Loucy (cell line): ENCODE data around the gene BCAS4.

Source experiments
- H2AFZ ChIP-seq: fragments of 200-600 bp; sonication (generic); 2 replicates; pipeline ENCODE4 v1.6.0; 2016; ENCODE audit warnings: antibody characterized with exemption, mild to moderate bottlenecking, low read length, moderate library complexity
- H3F3A ChIP-seq: fragments of 200-600 bp; 2 replicates; pipeline ENCODE4 v1.6.0; 2016; ENCODE audit warnings: antibody characterized with exemption, low read depth, mild to moderate bottlenecking
- H3K27me3 ChIP-seq: fragments of 200-600 bp; sonication (generic); 2 replicates; pipeline ENCODE4 v1.6.1; 2014; ENCODE audit warnings: low read length, mild to moderate bottlenecking; ENCODE audit not compliant: insufficient read depth, poor library complexity, severe bottlenecking
- H3K36me3 ChIP-seq: fragments of 200-600 bp; sonication (generic); 2 replicates; pipeline ENCODE4 v1.6.1; 2016; ENCODE audit warnings: low read length; ENCODE audit not compliant: insufficient read depth
- H3K4me1 ChIP-seq: fragments of 200-600 bp; sonication (generic); 2 replicates; pipeline ENCODE4 v1.5.1; 2014; ENCODE audit warnings: low read length, mild to moderate bottlenecking; ENCODE audit not compliant: insufficient read depth, poor library complexity, severe bottlenecking
- H3K4me2 ChIP-seq: fragments of 200-600 bp; sonication (generic); 2 replicates; pipeline ENCODE4 v1.6.0; 2014; ENCODE audit warnings: antibody characterized with exemption, low read length, low read depth, mild to moderate bottlenecking; ENCODE audit not compliant: poor library complexity, severe bottlenecking
- H3K4me3 ChIP-seq: fragments of 200-600 bp; sonication (generic); 2 replicates; pipeline ENCODE4 v1.5.1; 2014; ENCODE audit warnings: low read length, mild to moderate bottlenecking, mixed read lengths; ENCODE audit not compliant: poor library complexity, severe bottlenecking
- H3K79me2 ChIP-seq: fragments of 200-600 bp; sonication (generic); 2 replicates; pipeline ENCODE4 v1.6.1; 2014; ENCODE audit warnings: low read length; ENCODE audit not compliant: insufficient read depth
- H3K9ac ChIP-seq: fragments of 200-600 bp; sonication (generic); 2 replicates; pipeline ENCODE4 v1.6.0; 2014; ENCODE audit warnings: mild to moderate bottlenecking, low read depth, low read length, moderate library complexity; ENCODE audit not compliant: poor library complexity, severe bottlenecking
- H3K9me2 ChIP-seq: fragments of 200-600 bp; sonication (generic); replicated peaks from 2 replicates; pipeline ENCODE4 v1.6.1; 2016; ENCODE audit warnings: low read depth, low read length, mixed read lengths
- H3K9me3 ChIP-seq: fragments of 200-600 bp; sonication (generic); 2 replicates; pipeline ENCODE4 v1.6.1; 2014; ENCODE audit warnings: mild to moderate bottlenecking, antibody characterized with exemption, low read length, low read depth; ENCODE audit not compliant: insufficient read depth
- H4K20me1 ChIP-seq: fragments of 200-600 bp; sonication (generic); 2 replicates; pipeline ENCODE4 v1.6.0; 2014; ENCODE audit warnings: antibody characterized with exemption, low read length, mild to moderate bottlenecking; ENCODE audit not compliant: insufficient read depth, poor library complexity, severe bottlenecking
- CTCF ChIP-seq: fragments of 200-600 bp; sonication (generic); conservative IDR thresholded peaks from 2 replicates; pipeline ENCODE4 v1.5.1; 2014; ENCODE audit warnings: mild to moderate bottlenecking, antibody characterized with exemption, low read length
- EZH2phosphoT487 ChIP-seq: fragments of 200-600 bp; IDR thresholded peaks from 2 replicates; pipeline ENCODE4 v1.6.1; 2018; ENCODE audit warnings: antibody characterized with exemption, mild to moderate bottlenecking, moderate library complexity, borderline replicate concordance

BCAS4 gene

DNA sequence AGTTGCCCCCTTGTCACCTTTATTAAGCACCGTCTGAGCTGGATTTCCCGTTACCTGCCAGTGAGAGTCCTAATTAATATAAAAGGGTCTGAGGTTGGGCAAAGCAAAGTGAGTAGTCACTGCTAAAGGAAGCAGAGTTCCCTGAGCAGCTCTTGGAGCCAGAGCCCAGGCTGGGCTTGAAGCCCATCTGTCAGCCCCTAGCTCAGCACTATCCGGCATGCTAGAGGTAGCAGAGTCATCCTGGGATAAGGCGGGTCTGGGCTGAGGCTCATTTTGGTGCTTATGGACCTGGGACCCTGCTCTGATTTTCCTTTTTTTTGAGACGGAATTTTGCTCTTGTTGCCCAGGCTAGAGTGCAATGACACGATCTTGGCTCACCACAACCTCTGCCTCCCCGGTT, 90.2 kb downstream of the BCAS4 start:
- Histone ChIP-seq H4K20me1 (no peaks in the 10 kb centered on the region), H3K4me1 (no peaks in the 10 kb centered on the region), H2AFZ (no peak overlapping the region), H3K9me2 (no peaks in the 10 kb centered on the region), H3K9me3 (no peaks in the 10 kb centered on the region), H3K79me2 (no peaks in the 10 kb centered on the region), H3F3A (no peaks in the 10 kb centered on the region), H3K9ac (no peak overlapping the region), H3K27me3 (no peaks in the 10 kb centered on the region), H3K36me3 (peaks cover 28% of the 10 kb centered on the region; the same call in 1 of the 2 replicates), H3K4me2 (no peak overlapping the region), H3K4me3 (no peak overlapping the region)
- TF ChIP-seq CTCF (no peak), EZH2phosphoT487 (no peak)

DNA sequence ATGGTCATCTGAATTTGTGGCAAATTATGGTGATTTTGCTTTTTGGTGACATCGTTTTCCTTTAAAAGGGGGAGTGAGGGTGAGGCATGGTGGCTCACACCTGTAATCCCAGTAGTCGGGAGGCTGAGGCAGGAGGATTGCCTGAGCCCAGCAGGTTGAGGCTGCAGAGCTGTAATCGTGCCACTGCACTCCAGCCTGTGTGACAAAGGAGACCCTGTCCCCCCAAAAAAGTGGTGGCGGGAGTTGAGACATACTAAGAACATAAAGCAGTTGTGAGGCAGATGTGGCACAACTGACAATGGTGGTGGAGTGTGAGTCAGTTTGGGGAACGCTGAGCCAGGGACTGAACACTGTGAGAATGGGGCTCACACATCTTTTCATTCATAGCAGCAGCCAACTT, 90.9 kb downstream of the BCAS4 start:
- Histone ChIP-seq H3K4me2 (no peak overlapping the region), H2AFZ (no peak overlapping the region), H3K9me2 (no peaks in the 10 kb centered on the region), H3K79me2 (no peaks in the 10 kb centered on the region), H3K4me3 (no peak overlapping the region), H3K4me1 (no peaks in the 10 kb centered on the region), H4K20me1 (peaks cover 3% of the 10 kb centered on the region), H3F3A (no peaks in the 10 kb centered on the region), H3K27me3 (no peaks in the 10 kb centered on the region), H3K36me3 (peaks cover 35% of the 10 kb centered on the region; the same call in 1 of the 2 replicates), H3K9ac (no peak overlapping the region), H3K9me3 (no peaks in the 10 kb centered on the region)
- TF ChIP-seq CTCF (no peak), EZH2phosphoT487 (no peak)

DNA sequence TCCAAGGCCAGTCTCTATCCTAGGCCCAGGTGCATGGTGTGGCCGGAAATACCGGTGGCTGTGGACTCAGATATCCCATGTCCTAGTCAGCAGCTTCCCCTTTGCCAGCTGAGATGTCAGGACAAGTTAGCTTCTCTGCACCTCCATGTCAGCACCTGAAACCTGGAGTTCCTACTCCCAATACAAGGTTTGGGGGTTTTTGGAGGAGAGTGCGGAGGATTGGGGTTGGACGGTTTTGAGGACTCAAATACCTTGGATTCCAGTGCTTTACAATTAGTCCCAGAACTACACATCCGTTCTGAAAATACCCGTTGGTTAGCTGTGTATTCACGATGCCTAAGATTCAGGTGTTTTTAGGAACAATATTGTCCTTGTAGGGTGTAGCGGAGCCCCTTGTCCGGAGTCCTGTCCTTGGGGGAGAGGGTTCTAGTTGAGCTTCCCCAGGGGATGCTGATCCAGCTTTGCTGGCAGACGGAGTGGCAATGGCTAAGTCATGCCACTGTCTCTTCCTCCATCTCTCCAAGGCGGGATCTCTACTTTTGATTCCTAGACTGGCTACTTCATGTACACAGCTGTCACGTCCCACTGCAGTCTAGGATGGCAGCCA, 91.4 kb downstream of the BCAS4 start:
- H3K4me1 ChIP-seq: no peaks in the 10 kb centered on the region
- H3K27me3 ChIP-seq: no peaks in the 10 kb centered on the region
- no peaks in the 10 kb centered on the region for H3K9me2 ChIP-seq
- H4K20me1 ChIP-seq: peaks cover 8% of the 10 kb centered on the region
- H2AFZ ChIP-seq: no peak overlapping the region
- H3K9ac ChIP-seq: no peak overlapping the region
- H3K79me2 ChIP-seq: no peaks in the 10 kb centered on the region; the same call in 1 of the 2 replicates
- H3K4me2 ChIP-seq: no peak overlapping the region
- no peaks in the 10 kb centered on the region for H3F3A ChIP-seq
- H3K36me3 ChIP-seq: peaks cover 40% of the 10 kb centered on the region; the same call in 1 of the 2 replicates
- H3K4me3 ChIP-seq: no peak overlapping the region
- TF ChIP-seq EZH2phosphoT487 (no peak), CTCF (no peak)
- no peaks in the 10 kb centered on the region for H3K9me3 ChIP-seq
